SK-MEL-5 (cell line): ENCODE data around the gene ADAM8. TPM values are rescaled to one million over a fixed set of nuclear protein-coding genes. Genes with fewer than 3 reads are reported as not detected.
"Not testable (repeated sequence)": the region's sequence is repeated elsewhere in the genome, so short reads cannot be mapped to it uniquely, and the experiment has no call there.

Source experiments
- DNase-seq: peaks from one replicate; pipeline ENCODE4 v3.0.0-alpha.2; 2016; ENCODE audit warnings: low read depth, low spot score
- in situ Hi-C: cut with HindIII; loops from 2 replicates; pipeline ENCODE4 v1.10.0; 2016; ENCODE audit warnings: low sequenced_read_pairs, high pct_unique_total_duplicates, low pct_unique_long_range_greater_than_20kb
- total RNA-seq: library from RNA; depleted of rRNA; stranded (reverse); fragments of >200 nt; shearing (Covaris generic); gene quantifications from 2 replicates; pipeline ENCODE4 v1.2.3, GENCODE V29; 2014

Gene ADAM8
- total RNA-seq, 1 experiment from 2014 or later: 0.05 TPM

- in situ Hi-C loops: no loop called here
- no peak for DNase-seq
These were observed 980 bp downstream of the ADAM8 start for GRCh38 chr10:133275684-133276092.

GRCh38 chr10:133274751-133275683, 1.7 kb downstream of the ADAM8 start:
- in situ Hi-C loops: no loop called here
- DNase-seq: no peak

GRCh38 chr10:133273534-133274143, 3.0 kb downstream of the ADAM8 start:
- DNase-seq: no peak
- in situ Hi-C loops: no loop called here

GRCh38 chr10:133272964-133273420, 3.7 kb downstream of the ADAM8 start:
- no peak for DNase-seq
- in situ Hi-C loops: no loop called here

GRCh38 chr10:133272301-133272963, 4.2 kb downstream of the ADAM8 start:
- in situ Hi-C loops: no loop called here
- DNase-seq: no peak

- in situ Hi-C loops: no loop called here
- DNase-seq: no peak
These were observed 5.0 kb downstream of the ADAM8 start for GRCh38 chr10:133271521-133272300.

GRCh38 chr10:133270773-133271297, 5.8 kb downstream of the ADAM8 start:
- DNase-seq: no peak
- in situ Hi-C loops: no loop called here

- no peak for DNase-seq
- in situ Hi-C loops: no loop called here
These were observed 6.5 kb downstream of the ADAM8 start for GRCh38 chr10:133270204-133270603.

GRCh38 chr10:133269367-133269766, 7.3 kb downstream of the ADAM8 start:
- in situ Hi-C loops: no loop called here

GRCh38 chr10:133268532-133268931, 8.1 kb downstream of the ADAM8 start:
- DNase-seq: no peak
- in situ Hi-C loops: no loop called here

More at GRCh38 chr10:133269367-133269766, 7.3 kb downstream of the ADAM8 start:
- DNase-seq: no peak

- no peak for DNase-seq
- in situ Hi-C loops: no loop called here
These were observed 8.8 kb downstream of the ADAM8 start for GRCh38 chr10:133267829-133268228.

- in situ Hi-C loops: no loop called here
- no peak for DNase-seq
These were observed 9.4 kb downstream of the ADAM8 start for GRCh38 chr10:133267293-133267692.

GRCh38 chr10:133266056-133266795, 10.4 kb downstream of the ADAM8 start:
- in situ Hi-C loops: no loop called here
- no peak for DNase-seq

- DNase-seq, in situ Hi-C loops: not testable (repeated sequence)
These were observed 11.6 kb downstream of the ADAM8 start for GRCh38 chr10:133265052-133265451.

- DNase-seq: no peak
- in situ Hi-C loops: no loop called here
These were observed 12.2 kb downstream of the ADAM8 start for GRCh38 chr10:133264461-133264860.

- in situ Hi-C loops: no loop called here
- DNase-seq: no peak
These were observed 13.0 kb downstream of the ADAM8 start for GRCh38 chr10:133263674-133264073.

- in situ Hi-C loops: no loop called here
- no peak for DNase-seq
These were observed 14.0 kb downstream of the ADAM8 start for GRCh38 chr10:133262696-133263095.
